Anterior cingulate cortex (tissue), 58 donors: ENCODE data around the gene VSIG8.
A peak's percentile ranks its signal among the peaks of the same experiment; 100 is the strongest.
"Not testable (repeated sequence)": the region's sequence is repeated elsewhere in the genome, so short reads cannot be mapped to it uniquely, and the experiment has no call there.

Experiments
- DNase-seq, 58 donors: peaks; one replicate each; lab custom pipeline; 2025; lab: John Stamatoyannopoulos, UW

VSIG8 gene

GRCh38 chr1:159862557-159862956 lies at the start of gene VSIG8:
Gene VSIG8, minus strand, starts transcription at chr1:159862657. Its CDS starts 136 bp downstream, at chr1:159862521.
- no peak for DNase-seq

GRCh38 chr1:159911326-159912070 lies 49.0 kb upstream of the VSIG8 start:
- DNase-seq, result no peak

GRCh38 chr1:159908031-159908940 lies 45.8 kb upstream of the VSIG8 start:
- no peak for DNase-seq

GRCh38 chr1:159906960-159907359 lies 44.5 kb upstream of the VSIG8 start:
- DNase-seq, result no peak

GRCh38 chr1:159904036-159904435 lies 41.6 kb upstream of the VSIG8 start:
- DNase-seq, result not testable (repeated sequence)

GRCh38 chr1:159902541-159902940 lies 40.1 kb upstream of the VSIG8 start:
- DNase-seq, result no peak

GRCh38 chr1:159900755-159901360 lies 38.4 kb upstream of the VSIG8 start:
- no peak for DNase-seq

- peak in 2 of 58 donors; percentile 28 to 46 for DNase-seq
Observed at GRCh38 chr1:159900086-159900680, 37.7 kb upstream of the VSIG8 start, which contains the start of gene CFAP45. Gene CFAP45, minus strand, starts transcription at chr1:159900165. Its CDS starts 67 bp downstream, at chr1:159900098.

GRCh38 chr1:159899634-159900033 lies 37.2 kb upstream of the VSIG8 start:
- not testable (repeated sequence) for DNase-seq

GRCh38 chr1:159898527-159898926 lies 36.1 kb upstream of the VSIG8 start:
- no peak for DNase-seq

GRCh38 chr1:159897962-159898361 lies 35.5 kb upstream of the VSIG8 start:
- no peak for DNase-seq

- DNase-seq, result no peak
Observed at GRCh38 chr1:159896546-159896930, 34.1 kb upstream of the VSIG8 start.

- DNase-seq, result peak in 2 of 58 donors; percentile 8 to 14
Observed at GRCh38 chr1:159895836-159896545, 33.5 kb upstream of the VSIG8 start.

- no peak for DNase-seq
Observed at GRCh38 chr1:159895286-159895685, 32.8 kb upstream of the VSIG8 start.

- DNase-seq, result no peak
Observed at GRCh38 chr1:159892944-159893343, 30.5 kb upstream of the VSIG8 start.

GRCh38 chr1:159891275-159892157 lies 29.1 kb upstream of the VSIG8 start:
- peak in 56 of 58 donors; percentile 9 to 87 (median 66) for DNase-seq

GRCh38 chr1:159890390-159890789 lies 27.9 kb upstream of the VSIG8 start:
- no peak for DNase-seq

- peak in 2 of 58 donors; percentile 0 to 7 for DNase-seq
Observed at GRCh38 chr1:159889821-159890252, 27.4 kb upstream of the VSIG8 start.

GRCh38 chr1:159889202-159889601 lies 26.7 kb upstream of the VSIG8 start:
- no peak for DNase-seq
